Neural crest cell (in vitro differentiated cells): ENCODE measurements around the gene LUZP4. TPM values are rescaled to one million over a fixed set of nuclear protein-coding genes. Genes with fewer than 3 reads are reported as not detected.

ENCODE experiments used
- DNase-seq: peaks from one replicate; pipeline ENCODE4 v3.0.0; 2021; ENCODE audit warnings: low read depth, mixed read lengths, low spot score
- H3K27ac Mint-ChIP-seq: one replicate; pipeline ENCODE4 v1.8.0; 2021; ENCODE audit warnings: mild to moderate bottlenecking, mixed read lengths; ENCODE audit not compliant: unreplicated experiment
- H3K27me3 Mint-ChIP-seq: 2 replicates; pipeline ENCODE4 v1.8.0; 2021; ENCODE audit warnings: low read depth, mild to moderate bottlenecking, mixed read lengths
- H3K36me3 Mint-ChIP-seq: 2 replicates; pipeline ENCODE4 v1.8.0; 2021; ENCODE audit warnings: low read depth, mild to moderate bottlenecking, mixed read lengths
- H3K4me1 Mint-ChIP-seq: 2 replicates; pipeline ENCODE4 v1.8.0; 2021; ENCODE audit warnings: mixed read lengths
- H3K4me3 Mint-ChIP-seq: one replicate; pipeline ENCODE4 v1.8.0; 2021; ENCODE audit warnings: mild to moderate bottlenecking, mixed read lengths
- H3K9me3 Mint-ChIP-seq: 2 replicates; pipeline ENCODE4 v1.8.0; 2021; ENCODE audit warnings: mixed read lengths
- total RNA-seq: library from RNA; stranded (reverse); gene quantifications from 2 replicates; pipeline ENCODE4 v1.2.1, GENCODE V29; 2021
- TF ChIP-seq, protein P1 (sequence below): fragments of 200-600 bp; sonication (generic); conservative IDR thresholded peaks from 2 replicates; pipeline ENCODE4 v1.5.0; 2021; ENCODE audit warnings: antibody characterized with exemption, mild to moderate bottlenecking

Gene LUZP4
- total RNA-seq, 1 donor from 2014 or later: not detected

DNA sequence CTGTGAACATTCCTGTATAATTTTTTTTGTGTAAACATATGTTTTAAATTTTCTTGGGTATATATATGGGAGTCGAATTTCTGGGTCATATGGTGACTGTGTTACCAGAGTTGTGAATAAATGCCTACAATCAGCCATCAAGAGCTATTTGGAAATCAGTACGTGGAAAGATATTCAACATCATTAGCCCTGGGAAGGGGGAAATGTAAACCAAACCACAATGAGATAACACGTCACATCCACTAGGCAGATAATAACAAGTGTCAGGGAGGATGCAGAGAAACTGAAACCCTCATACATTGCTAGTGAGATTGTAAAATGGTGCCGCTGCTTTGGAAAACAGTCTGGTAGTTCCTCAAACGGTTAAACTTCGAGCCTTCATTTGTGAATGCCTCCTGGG lies 43.9 kb downstream of the LUZP4 start:
- H3K27ac Mint-ChIP-seq: no peak overlapping the region
- DNase-seq: no peak
- no peaks in the 10 kb centered on the region for H3K9me3 Mint-ChIP-seq

DNA sequence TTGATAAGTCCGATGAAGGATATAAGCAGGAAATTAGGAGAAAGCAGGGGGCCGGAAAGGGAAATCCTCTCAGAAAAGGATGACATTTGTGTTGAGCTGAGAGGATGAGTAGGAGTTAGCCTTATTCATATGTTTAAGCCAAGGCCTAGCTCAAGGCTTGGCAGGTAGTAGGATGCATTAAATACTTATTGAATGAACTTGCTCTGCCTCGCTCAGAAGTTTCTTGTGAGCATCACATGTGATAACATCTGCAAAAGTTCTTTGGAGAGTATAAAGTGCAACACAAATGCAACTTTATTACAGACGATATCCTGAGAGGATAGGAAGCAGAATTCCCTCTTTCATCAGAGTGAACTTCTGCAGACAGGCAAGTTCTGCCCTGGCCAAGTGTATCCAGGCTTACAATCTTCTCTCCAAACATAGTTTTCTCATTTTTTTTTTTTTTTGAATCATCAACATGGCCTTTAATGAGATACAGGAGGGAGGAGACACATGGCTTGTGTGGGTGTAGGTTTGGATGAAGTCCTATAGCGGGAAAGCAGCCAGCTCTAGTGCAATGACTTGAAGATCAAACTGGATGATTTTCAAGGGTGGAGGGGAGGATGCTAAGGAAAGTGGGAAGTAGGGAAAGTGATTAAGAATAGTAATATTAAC lies 48.1 kb downstream of the LUZP4 start:
- no peak overlapping the region for H3K27ac Mint-ChIP-seq
- H3K4me3 Mint-ChIP-seq: no peak overlapping the region
- TF ChIP-seq, protein P1, sequence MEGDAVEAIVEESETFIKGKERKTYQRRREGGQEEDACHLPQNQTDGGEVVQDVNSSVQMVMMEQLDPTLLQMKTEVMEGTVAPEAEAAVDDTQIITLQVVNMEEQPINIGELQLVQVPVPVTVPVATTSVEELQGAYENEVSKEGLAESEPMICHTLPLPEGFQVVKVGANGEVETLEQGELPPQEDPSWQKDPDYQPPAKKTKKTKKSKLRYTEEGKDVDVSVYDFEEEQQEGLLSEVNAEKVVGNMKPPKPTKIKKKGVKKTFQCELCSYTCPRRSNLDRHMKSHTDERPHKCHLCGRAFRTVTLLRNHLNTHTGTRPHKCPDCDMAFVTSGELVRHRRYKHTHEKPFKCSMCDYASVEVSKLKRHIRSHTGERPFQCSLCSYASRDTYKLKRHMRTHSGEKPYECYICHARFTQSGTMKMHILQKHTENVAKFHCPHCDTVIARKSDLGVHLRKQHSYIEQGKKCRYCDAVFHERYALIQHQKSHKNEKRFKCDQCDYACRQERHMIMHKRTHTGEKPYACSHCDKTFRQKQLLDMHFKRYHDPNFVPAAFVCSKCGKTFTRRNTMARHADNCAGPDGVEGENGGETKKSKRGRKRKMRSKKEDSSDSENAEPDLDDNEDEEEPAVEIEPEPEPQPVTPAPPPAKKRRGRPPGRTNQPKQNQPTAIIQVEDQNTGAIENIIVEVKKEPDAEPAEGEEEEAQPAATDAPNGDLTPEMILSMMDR: no peak
- no peaks in the 10 kb centered on the region for H3K9me3 Mint-ChIP-seq
- no peak for DNase-seq
- H3K4me1 Mint-ChIP-seq: peaks cover 32% of the 10 kb centered on the region
- no peaks in the 10 kb centered on the region for H3K27me3 Mint-ChIP-seq
- H3K36me3 Mint-ChIP-seq: no peaks in the 10 kb centered on the region

More for the DNA sequence above, 43.9 kb downstream of the LUZP4 start:
- TF ChIP-seq, protein P1: no peak
- peaks cover 29% of the 10 kb centered on the region for H3K4me1 Mint-ChIP-seq
- H3K4me3 Mint-ChIP-seq: no peak overlapping the region
- no peaks in the 10 kb centered on the region for H3K27me3 Mint-ChIP-seq
- no peaks in the 10 kb centered on the region for H3K36me3 Mint-ChIP-seq

DNA sequence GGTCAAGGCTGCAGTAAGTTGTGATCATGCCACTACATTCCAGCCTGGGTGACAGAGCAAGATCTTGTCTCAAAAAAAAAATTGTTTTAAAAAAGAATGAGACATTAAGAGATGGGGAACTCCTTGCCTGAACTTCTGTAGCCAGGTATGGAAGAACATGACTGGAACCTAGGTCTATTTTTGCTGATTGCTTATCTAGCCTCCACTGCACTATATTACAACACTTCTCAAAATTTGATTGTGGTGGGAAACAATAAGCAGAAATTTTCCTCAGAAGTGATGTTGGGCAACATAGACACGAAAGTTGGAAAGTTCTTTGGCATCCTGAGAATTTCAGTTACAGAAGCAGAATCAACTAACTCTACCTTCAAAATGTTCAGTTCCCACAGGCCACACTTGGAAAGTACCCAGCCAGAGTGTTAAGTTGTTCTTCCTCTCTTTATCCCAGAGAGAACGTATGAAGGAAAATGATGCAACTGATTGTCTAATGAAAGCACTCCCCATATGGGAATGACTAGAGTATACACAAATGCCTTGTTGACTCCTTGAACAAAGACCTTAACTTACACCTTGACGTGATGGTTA lies 50.0 kb downstream of the LUZP4 start:
- Mint-ChIP-seq H3K4me1 (peaks cover 26% of the 10 kb centered on the region), H3K4me3 (no peak overlapping the region), H3K9me3 (no peaks in the 10 kb centered on the region), H3K27me3 (no peaks in the 10 kb centered on the region), H3K27ac (no peak overlapping the region), H3K36me3 (no peaks in the 10 kb centered on the region)
- DNase-seq: no peak
- TF ChIP-seq, protein P1: no peak

DNA sequence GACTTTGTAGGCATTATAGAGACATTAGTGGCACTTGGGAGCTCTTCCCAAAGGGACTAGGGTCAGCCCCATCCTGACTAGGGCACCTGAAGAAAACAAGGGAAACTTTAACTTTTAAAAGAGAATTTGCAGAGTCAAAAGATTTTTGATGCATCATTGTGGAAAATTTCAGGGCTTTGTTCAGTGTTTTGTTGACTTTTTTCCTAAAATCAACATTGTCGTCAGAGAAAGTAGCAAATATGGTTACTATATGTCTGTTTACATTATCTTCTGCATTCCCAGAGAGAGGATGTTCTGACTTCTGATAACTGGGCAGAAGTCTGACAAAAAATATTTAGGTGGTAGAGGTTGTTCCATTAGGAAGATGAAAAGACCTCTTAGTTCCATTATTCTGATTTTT lies 51.9 kb downstream of the LUZP4 start:
- H3K27me3 Mint-ChIP-seq: no peaks in the 10 kb centered on the region
- no peak overlapping the region for H3K27ac Mint-ChIP-seq
- no peak for DNase-seq
- H3K4me1 Mint-ChIP-seq: peaks cover 39% of the 10 kb centered on the region
- H3K9me3 Mint-ChIP-seq: no peaks in the 10 kb centered on the region
- H3K4me3 Mint-ChIP-seq: no peak overlapping the region
- no peaks in the 10 kb centered on the region for H3K36me3 Mint-ChIP-seq
- TF ChIP-seq, protein P1: no peak

DNA sequence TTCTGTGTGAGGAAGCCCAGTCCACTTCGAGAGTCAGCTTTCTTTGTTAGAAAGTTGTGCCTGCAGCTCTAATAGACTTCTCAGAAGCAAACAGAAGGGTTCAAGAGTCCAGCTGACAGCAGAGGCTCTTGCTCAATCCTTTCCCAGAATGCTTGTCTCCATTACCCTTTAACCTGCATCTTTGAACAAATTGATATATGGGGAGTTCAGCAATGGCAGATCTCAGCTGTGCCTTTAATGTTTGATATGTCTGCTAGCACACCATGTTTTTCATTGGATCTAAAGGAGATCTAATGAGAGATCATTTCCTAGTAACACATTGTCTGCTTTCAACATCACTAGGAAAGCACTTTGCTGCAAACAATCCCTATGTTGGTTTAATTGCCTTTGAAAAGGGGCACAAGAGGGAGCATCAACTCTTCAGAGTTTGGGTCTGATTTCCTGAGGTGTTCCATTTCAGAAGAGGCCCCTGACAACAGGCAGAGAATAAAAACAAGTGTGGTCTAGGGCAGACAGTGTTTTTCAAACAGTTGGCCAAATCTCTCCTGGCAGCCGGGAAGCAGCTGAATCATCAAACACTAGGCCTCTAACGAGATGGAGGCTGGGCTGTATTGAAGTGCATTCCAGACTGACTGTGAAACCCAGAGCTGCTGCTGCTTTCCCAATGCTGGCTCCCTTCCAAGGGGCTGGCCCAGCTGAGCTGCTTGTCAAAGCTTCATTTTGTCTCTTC lies 55.5 kb downstream of the LUZP4 start:
- peaks cover 9% of the 10 kb centered on the region for H3K9me3 Mint-ChIP-seq
- no peaks in the 10 kb centered on the region for H3K27me3 Mint-ChIP-seq
- peak overlapping the region; percentile 92 for H3K27ac Mint-ChIP-seq
- H3K36me3 Mint-ChIP-seq: peaks cover 7% of the 10 kb centered on the region
- TF ChIP-seq, protein P1: no peak
- H3K4me1 Mint-ChIP-seq: peaks cover 42% of the 10 kb centered on the region
- no peak overlapping the region for H3K4me3 Mint-ChIP-seq
- DNase-seq: no peak
